Fibroblast of the aortic adventitia (primary cell): Measurements from ENCODE around the gene PDILT. TPM values are rescaled to one million over a fixed set of nuclear protein-coding genes. Genes with fewer than 3 reads are reported as not detected.

Source experiments
- DNase-seq: peaks from one replicate; pipeline ENCODE4 v3.0.0-alpha.2; 2010; ENCODE audit warnings: low read depth
- H3K4me3 ChIP-seq: 2 replicates; pipeline ENCODE4 v1.5.1; 2011; ENCODE audit warnings: low read depth, mild to moderate bottlenecking, control low read depth, low read length, moderate library complexity
- total RNA-seq: library from RNA; depleted of rRNA; stranded (reverse); fragments of >200 nt; gene quantifications from 2 replicates; pipeline ENCODE4 v1.2.3, GENCODE V29; 2012; ENCODE audit warnings: low replicate concordance
- TF ChIP-seq, protein P1 (sequence below): IDR thresholded peaks from 2 replicates; pipeline ENCODE4 v1.5.1; 2011; ENCODE audit warnings: mild to moderate bottlenecking, low read length, control low read depth, inconsistent platforms; ENCODE audit not compliant: insufficient read depth

The PDILT gene
- total RNA-seq, 1 donor: not detected

GRCh38 chr16:20409398-20410120, 5.0 kb upstream of the PDILT start, which contains the start of gene ACSM5:
Gene ACSM5, plus strand, starts transcription at chr16:20409534. Its CDS starts 1,951 bp downstream, at chr16:20411485.
- TF ChIP-seq, protein P1, sequence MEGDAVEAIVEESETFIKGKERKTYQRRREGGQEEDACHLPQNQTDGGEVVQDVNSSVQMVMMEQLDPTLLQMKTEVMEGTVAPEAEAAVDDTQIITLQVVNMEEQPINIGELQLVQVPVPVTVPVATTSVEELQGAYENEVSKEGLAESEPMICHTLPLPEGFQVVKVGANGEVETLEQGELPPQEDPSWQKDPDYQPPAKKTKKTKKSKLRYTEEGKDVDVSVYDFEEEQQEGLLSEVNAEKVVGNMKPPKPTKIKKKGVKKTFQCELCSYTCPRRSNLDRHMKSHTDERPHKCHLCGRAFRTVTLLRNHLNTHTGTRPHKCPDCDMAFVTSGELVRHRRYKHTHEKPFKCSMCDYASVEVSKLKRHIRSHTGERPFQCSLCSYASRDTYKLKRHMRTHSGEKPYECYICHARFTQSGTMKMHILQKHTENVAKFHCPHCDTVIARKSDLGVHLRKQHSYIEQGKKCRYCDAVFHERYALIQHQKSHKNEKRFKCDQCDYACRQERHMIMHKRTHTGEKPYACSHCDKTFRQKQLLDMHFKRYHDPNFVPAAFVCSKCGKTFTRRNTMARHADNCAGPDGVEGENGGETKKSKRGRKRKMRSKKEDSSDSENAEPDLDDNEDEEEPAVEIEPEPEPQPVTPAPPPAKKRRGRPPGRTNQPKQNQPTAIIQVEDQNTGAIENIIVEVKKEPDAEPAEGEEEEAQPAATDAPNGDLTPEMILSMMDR: no peak
- no peak within 1 kb of the TSS for H3K4me3 ChIP-seq
- DNase-seq: no peak

- TF ChIP-seq, protein P1: no peak
Observed at GRCh38 chr16:20402651-20403050, 1.9 kb downstream of the PDILT start.

DNA sequence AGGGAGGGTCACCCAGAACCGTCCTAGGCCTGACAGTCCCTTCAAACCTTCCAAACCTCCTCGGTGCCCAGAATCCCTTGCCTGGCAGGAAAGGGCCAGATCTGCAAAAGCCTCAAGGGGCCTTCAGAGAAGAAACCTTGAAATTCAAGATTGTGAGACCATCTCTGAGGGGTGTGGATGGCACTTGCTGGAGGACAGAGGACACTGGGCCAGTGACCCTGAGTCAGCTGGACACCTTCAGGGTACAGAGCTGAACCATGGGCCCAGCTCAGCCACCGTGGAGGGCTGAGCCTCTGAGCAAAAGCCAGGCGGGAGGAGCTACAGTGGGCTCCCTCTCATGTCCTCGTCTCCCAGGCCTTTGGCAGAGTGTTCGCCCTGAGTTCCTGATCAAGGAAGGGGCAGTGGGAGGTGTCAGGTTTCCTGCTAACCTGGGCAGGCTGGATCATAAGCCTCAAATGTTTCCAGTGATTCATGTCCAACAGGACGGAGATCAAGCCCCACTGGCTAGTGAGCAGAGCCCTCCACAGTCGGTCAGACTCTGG, 3.0 kb downstream of the PDILT start:
- DNase-seq: no peak
- TF ChIP-seq, protein P1: no peak

More at GRCh38 chr16:20402651-20403050, 1.9 kb downstream of the PDILT start:
- H3K4me3 ChIP-seq: no peak overlapping the region
- no peak for DNase-seq

GRCh38 chr16:20401066-20401465, 3.5 kb downstream of the PDILT start:
- no peak for DNase-seq
- TF ChIP-seq, protein P1: no peak
- H3K4me3 ChIP-seq: no peak overlapping the region

More for the DNA sequence above, 3.0 kb downstream of the PDILT start:
- no peak overlapping the region for H3K4me3 ChIP-seq

DNA sequence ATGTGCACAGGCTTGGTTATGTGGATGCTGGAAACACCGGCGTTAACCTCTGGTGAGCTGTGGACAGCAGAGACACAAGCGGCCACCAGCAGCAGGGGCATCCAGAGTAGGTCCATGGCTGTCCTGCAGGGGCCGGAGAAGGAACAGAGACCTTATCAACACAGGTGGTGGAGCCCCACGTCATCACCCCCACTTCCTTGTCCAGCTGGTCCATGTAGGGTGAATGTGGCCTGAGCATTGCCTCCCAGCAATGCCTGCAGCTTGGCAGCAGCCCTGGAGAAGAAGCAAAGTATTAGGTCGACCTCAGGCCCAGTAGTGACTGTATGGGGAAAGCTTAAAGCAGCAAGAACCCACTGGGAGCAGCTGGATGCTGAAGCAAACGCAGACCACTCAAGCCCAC, 5.4 kb downstream of the PDILT start:
- TF ChIP-seq, protein P1: no peak
- H3K4me3 ChIP-seq: no peak overlapping the region
- DNase-seq: no peak

DNA sequence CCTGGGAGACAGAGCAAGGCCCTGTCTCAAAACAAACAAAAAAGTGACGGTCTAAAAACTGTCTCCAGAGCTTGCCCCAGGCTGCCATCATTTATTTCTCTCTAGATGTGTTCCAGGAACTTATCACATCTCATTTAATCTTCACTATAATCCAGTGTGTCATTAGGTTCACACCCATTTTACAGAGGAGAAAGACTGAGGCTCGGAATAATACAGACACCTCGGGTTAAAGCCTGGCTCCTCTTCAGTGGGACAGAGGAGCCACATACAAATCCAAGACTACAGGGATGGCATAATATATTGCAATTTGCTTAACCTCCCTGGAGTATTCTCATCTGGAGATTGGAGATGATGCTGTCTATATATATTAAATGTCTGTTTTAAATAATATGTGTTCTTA, 5.9 kb downstream of the PDILT start:
- no peak for DNase-seq
- TF ChIP-seq, protein P1: no peak
- H3K4me3 ChIP-seq: no peak overlapping the region
